AG08395 (cell line): Measurements from ENCODE around the gene MYPN.
A peak's percentile ranks its signal among the peaks of the same experiment; 100 is the strongest.
"Not testable (repeated sequence)": the region's sequence is repeated elsewhere in the genome, so short reads cannot be mapped to it uniquely, and the experiment has no call there.

Source experiments
- DNase-seq: peaks from one replicate; pipeline ENCODE4 v3.0.0; 2012; ENCODE audit warnings: mixed read lengths, low spot score

Gene MYPN

GRCh38 chr10:68231106-68231816 is 122.0 kb downstream of the MYPN start:
- DNase-seq: peak; percentile 90

GRCh38 chr10:68231817-68232251 is 122.5 kb downstream of the MYPN start, which contains the start of gene ATOH7:
TSS of gene ATOH7 (minus strand) at chr10:68232113. CDS start at chr10:68231677, 436 bp downstream.
- no peak for DNase-seq

GRCh38 chr10:68233046-68233445 is 123.8 kb downstream of the MYPN start:
- no peak for DNase-seq

- no peak for DNase-seq
Measured at GRCh38 chr10:68235111-68235510, 125.8 kb downstream of the MYPN start.

GRCh38 chr10:68235581-68235980 is 126.3 kb downstream of the MYPN start:
- no peak for DNase-seq

GRCh38 chr10:68237173-68237572 is 127.9 kb downstream of the MYPN start:
- no peak for DNase-seq

- DNase-seq: no peak
Measured at GRCh38 chr10:68238371-68238770, 129.1 kb downstream of the MYPN start.

- DNase-seq: no peak
Measured at GRCh38 chr10:68239069-68239468, 129.8 kb downstream of the MYPN start.

GRCh38 chr10:68239596-68240150 is 130.4 kb downstream of the MYPN start:
- no peak for DNase-seq

- DNase-seq: peak; percentile 22
Measured at GRCh38 chr10:68242051-68242450, 132.8 kb downstream of the MYPN start.

GRCh38 chr10:68246397-68246796 is 137.1 kb downstream of the MYPN start:
- not testable (repeated sequence) for DNase-seq

- no peak for DNase-seq
Measured at GRCh38 chr10:68247931-68248330, 138.6 kb downstream of the MYPN start.

- no peak for DNase-seq
Measured at GRCh38 chr10:68249297-68249696, 140.0 kb downstream of the MYPN start.

- DNase-seq: no peak
Measured at GRCh38 chr10:68251151-68251550, 141.9 kb downstream of the MYPN start.

GRCh38 chr10:68251625-68252495 is 142.6 kb downstream of the MYPN start:
- DNase-seq: no peak

GRCh38 chr10:68253346-68253745 is 144.1 kb downstream of the MYPN start:
- DNase-seq: no peak

- no peak for DNase-seq
Measured at GRCh38 chr10:68261132-68261856, 152.0 kb downstream of the MYPN start.
